ENCODE data around the gene ARSB. TPM values are rescaled to one million over a fixed set of nuclear protein-coding genes. Genes with fewer than 3 reads are reported as not detected.

Gene ARSB
- total RNA-seq, 1 experiment from 2014 or later, result 8.4 TPM

DNA sequence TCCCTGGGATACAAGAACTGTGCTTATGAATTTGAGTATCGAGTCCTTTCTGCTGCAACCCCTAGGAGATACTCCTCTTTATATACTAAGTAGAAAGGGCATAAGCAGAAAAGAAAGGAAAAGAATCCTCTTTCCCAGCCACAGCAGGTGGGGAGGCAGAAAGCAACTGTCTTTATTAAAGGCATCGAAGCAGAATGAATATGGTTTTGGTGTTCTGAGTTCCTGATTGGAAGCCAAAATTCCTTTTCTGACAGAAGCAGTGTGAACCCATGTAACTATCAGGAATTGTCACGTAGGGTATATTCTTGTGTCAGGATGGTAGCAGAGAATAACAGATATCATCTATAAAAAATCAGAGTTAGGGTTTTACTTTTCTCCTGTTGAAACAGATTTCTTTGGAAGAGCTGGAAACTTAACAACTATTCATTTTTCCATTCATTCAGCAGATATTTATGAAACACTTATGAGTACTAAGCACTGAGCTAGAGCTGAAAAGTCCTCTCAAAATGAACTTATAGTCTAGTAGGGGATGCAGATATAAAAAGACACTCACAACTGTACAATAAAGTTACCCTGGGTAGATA, 240.1 kb downstream of the ARSB start:
- intact Hi-C loops (cut with micrococcal nuclease; ENCODE audit: unreplicated experiment), result no loop called here
- no peak for DNase-seq
- Histone ChIP-seq H4K20me1 (ENCODE audit: insufficient read depth) (no peaks in the 10 kb centered on the region), H3K9me2 (ENCODE audit: insufficient read depth) (no peaks in the 10 kb centered on the region), H3K9me3 (ENCODE audit: insufficient read depth, low read depth) (0 out of 2 replicates have a peak, but pooled peaks cover 2% of the 10 kb centered on the region), H3K79me2 (ENCODE audit: low read depth) (no peaks in the 10 kb centered on the region), H3K4me2 (no peak overlapping the region), H3K4me1 (replicated peaks; ENCODE audit: insufficient read depth) (no peaks in the 10 kb centered on the region), H3F3A (ENCODE audit: insufficient read depth, low read depth) (no peaks in the 10 kb centered on the region), H3K36me3 (ENCODE audit: low read depth) (no peaks in the 10 kb centered on the region), H3K27ac (no peak overlapping the region), H3K27me3 (ENCODE audit: insufficient read depth, low read depth) (no peaks in the 10 kb centered on the region), H2AFZ (no peak overlapping the region), H3K4me3 (no peak overlapping the region)
- no TSS peak for BruUV-seq (replicated peaks)
- ChIA-PET POLR2A (ENCODE audit: unreplicated experiment) (no interaction called here), CTCF (no interaction called here)
- TF ChIP-seq, protein P1, sequence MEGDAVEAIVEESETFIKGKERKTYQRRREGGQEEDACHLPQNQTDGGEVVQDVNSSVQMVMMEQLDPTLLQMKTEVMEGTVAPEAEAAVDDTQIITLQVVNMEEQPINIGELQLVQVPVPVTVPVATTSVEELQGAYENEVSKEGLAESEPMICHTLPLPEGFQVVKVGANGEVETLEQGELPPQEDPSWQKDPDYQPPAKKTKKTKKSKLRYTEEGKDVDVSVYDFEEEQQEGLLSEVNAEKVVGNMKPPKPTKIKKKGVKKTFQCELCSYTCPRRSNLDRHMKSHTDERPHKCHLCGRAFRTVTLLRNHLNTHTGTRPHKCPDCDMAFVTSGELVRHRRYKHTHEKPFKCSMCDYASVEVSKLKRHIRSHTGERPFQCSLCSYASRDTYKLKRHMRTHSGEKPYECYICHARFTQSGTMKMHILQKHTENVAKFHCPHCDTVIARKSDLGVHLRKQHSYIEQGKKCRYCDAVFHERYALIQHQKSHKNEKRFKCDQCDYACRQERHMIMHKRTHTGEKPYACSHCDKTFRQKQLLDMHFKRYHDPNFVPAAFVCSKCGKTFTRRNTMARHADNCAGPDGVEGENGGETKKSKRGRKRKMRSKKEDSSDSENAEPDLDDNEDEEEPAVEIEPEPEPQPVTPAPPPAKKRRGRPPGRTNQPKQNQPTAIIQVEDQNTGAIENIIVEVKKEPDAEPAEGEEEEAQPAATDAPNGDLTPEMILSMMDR (conservative IDR thresholded peaks at IDR 0.05), result no peak
- TF ChIP-seq EZH2 (IDR thresholded peaks at IDR 0.05; ENCODE audit: low read depth), result no peak

DNA sequence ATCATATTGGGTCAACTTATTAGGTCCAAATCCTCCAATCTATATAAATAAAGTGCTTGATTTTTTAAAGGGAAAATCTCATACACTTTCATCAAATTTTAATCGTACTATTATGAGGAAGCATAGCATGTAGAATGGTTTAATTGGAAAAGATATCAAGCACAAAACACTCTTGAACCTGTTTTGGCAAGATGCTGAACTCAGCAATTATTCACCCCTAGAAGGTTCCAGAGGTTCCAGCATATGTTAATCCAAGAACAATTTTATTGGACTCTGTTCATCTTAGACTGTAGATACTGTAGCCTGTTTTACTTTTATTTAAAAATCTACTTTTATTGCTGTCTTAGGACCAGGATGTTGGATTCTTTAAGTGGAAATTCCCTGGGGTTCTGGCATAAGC, 244.1 kb downstream of the ARSB start:
- intact Hi-C loops (cut with micrococcal nuclease; ENCODE audit: unreplicated experiment), result no loop called here
- Histone ChIP-seq H3K9me2 (ENCODE audit: insufficient read depth) (no peaks in the 10 kb centered on the region), H2AFZ (no peak overlapping the region), H4K20me1 (ENCODE audit: insufficient read depth) (no peaks in the 10 kb centered on the region), H3K36me3 (ENCODE audit: low read depth) (no peaks in the 10 kb centered on the region), H3K27me3 (ENCODE audit: insufficient read depth, low read depth) (no peaks in the 10 kb centered on the region), H3K4me3 (no peak overlapping the region), H3K9me3 (ENCODE audit: insufficient read depth, low read depth) (no peaks in the 10 kb centered on the region), H3K79me2 (ENCODE audit: low read depth) (no peaks in the 10 kb centered on the region), H3K4me1 (replicated peaks; ENCODE audit: insufficient read depth) (no peaks in the 10 kb centered on the region), H3K27ac (no peak overlapping the region), H3K4me2 (no peak overlapping the region), H3F3A (ENCODE audit: insufficient read depth, low read depth) (no peaks in the 10 kb centered on the region)
- POLR2A ChIA-PET (ENCODE audit: unreplicated experiment), result no interaction called here
- BruUV-seq (replicated peaks), result no TSS peak
- CTCF ChIA-PET, result no interaction called here
- TF ChIP-seq, protein P1 (conservative IDR thresholded peaks at IDR 0.05), result no peak
- TF ChIP-seq EZH2 (IDR thresholded peaks at IDR 0.05; ENCODE audit: low read depth), result no peak
- DNase-seq, result no peak

DNA sequence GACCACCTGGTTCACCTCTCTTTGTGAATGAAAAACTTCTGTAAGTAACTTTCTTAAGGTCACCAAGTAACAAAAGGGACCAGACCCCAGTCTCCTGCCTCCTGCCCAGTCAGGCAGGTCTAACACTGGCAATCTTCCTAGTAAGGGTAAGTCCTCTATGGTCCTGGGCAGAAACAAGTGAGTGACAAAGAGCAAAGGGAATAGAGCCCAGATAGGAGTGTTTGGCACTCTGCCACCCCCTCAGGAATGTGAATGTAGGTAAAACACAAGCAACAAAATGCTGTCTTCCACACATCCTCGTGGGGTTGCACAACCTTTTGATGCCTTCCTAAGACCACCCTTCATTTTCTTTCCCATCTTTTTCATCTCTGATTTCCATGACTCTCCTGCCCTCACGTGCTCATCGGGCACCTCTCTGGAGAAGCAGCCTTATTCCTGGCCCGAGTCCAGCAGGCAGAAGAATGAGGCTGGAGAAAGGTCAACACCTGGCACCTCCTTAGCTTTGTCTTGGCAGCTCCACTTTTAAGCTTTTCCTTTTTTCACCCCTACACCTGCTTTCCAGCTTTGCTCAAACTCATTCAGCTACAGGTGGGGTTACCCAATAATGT, 246.3 kb downstream of the ARSB start:
- H3K79me2 ChIP-seq (ENCODE audit: low read depth), result no peaks in the 10 kb centered on the region
- intact Hi-C loops (cut with micrococcal nuclease; ENCODE audit: unreplicated experiment), result no loop called here
- no peaks in the 10 kb centered on the region for H3K4me1 ChIP-seq (replicated peaks; ENCODE audit: insufficient read depth)
- H3K9me3 ChIP-seq (ENCODE audit: insufficient read depth, low read depth), result no peaks in the 10 kb centered on the region
- H3K4me2 ChIP-seq, result no peak overlapping the region
- no peaks in the 10 kb centered on the region for H4K20me1 ChIP-seq (ENCODE audit: insufficient read depth)
- ChIA-PET POLR2A (ENCODE audit: unreplicated experiment) (no interaction called here), CTCF (no interaction called here)
- no peaks in the 10 kb centered on the region for H3K36me3 ChIP-seq (ENCODE audit: low read depth)
- BruUV-seq (replicated peaks), result no TSS peak
- no peaks in the 10 kb centered on the region for H3K9me2 ChIP-seq (ENCODE audit: insufficient read depth)
- H3F3A ChIP-seq (ENCODE audit: insufficient read depth, low read depth), result no peaks in the 10 kb centered on the region
- H3K4me3 ChIP-seq, result no peak overlapping the region
- TF ChIP-seq EZH2 (IDR thresholded peaks at IDR 0.05; ENCODE audit: low read depth), result no peak
- TF ChIP-seq, protein P1 (conservative IDR thresholded peaks at IDR 0.05), result no peak
- no peak overlapping the region for H3K27ac ChIP-seq
- no peaks in the 10 kb centered on the region for H3K27me3 ChIP-seq (ENCODE audit: insufficient read depth, low read depth)
- DNase-seq, result peak in 1 of 2 experiments; percentile 40
- no peak overlapping the region for H2AFZ ChIP-seq

Measured in PC-9 (cell line).